ENCODE measurements around the gene BNIP5.

BNIP5 gene

DNA sequence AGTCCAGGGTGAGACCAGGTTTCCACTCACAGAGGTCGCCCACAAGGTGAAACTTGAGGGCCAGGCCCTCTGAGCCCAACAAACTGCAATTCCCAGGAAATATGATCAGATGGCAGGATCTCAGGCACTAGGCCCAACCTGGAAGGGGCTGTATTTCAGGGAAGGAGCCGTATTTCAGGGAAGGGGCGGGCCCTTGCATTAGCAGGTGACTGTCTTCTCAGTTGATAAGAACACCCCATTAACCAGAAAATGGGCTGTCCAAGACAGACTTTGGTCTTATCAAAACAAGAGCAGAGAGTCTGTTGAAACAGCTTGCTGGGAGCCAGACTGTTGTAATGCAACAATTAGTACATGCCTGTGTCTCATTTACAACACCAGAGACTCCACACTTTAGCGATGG, 10.9 kb upstream of the BNIP5 start:
- Histone ChIP-seq H3K4me3 (ENCODE audit: low read length) (no peak overlapping the region), H3K9me3 (ENCODE audit: insufficient read depth, low read length) (peaks cover 2% of the 10 kb centered on the region; the same call in 1 of the 2 replicates), H3K4me2 (ENCODE audit: low read length) (no peak overlapping the region), H2AFZ (ENCODE audit: low read depth, low read length) (no peak overlapping the region), H3K79me2 (ENCODE audit: low read length) (no peaks in the 10 kb centered on the region), H3K9ac (ENCODE audit: low read length) (no peak overlapping the region), H3K4me1 (ENCODE audit: low read length) (peaks cover 6% of the 10 kb centered on the region; the same call in 1 of the 2 replicates), H3K27me3 (ENCODE audit: low read depth, low read length) (peaks cover under 1% of the 10 kb centered on the region; the same call in 1 of the 2 replicates), H3K36me3 (replicated peaks; ENCODE audit: low read depth, low read length) (no peaks in the 10 kb centered on the region), H3K27ac (ENCODE audit: low read length) (no peak overlapping the region), H4K20me1 (ENCODE audit: insufficient read depth, low read length) (no peaks in the 10 kb centered on the region)
- TF ChIP-seq EZH2phosphoT487 (IDR thresholded peaks at IDR 0.05; ENCODE audit: low read depth): no peak
- TF ChIP-seq, protein P1, sequence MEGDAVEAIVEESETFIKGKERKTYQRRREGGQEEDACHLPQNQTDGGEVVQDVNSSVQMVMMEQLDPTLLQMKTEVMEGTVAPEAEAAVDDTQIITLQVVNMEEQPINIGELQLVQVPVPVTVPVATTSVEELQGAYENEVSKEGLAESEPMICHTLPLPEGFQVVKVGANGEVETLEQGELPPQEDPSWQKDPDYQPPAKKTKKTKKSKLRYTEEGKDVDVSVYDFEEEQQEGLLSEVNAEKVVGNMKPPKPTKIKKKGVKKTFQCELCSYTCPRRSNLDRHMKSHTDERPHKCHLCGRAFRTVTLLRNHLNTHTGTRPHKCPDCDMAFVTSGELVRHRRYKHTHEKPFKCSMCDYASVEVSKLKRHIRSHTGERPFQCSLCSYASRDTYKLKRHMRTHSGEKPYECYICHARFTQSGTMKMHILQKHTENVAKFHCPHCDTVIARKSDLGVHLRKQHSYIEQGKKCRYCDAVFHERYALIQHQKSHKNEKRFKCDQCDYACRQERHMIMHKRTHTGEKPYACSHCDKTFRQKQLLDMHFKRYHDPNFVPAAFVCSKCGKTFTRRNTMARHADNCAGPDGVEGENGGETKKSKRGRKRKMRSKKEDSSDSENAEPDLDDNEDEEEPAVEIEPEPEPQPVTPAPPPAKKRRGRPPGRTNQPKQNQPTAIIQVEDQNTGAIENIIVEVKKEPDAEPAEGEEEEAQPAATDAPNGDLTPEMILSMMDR (IDR thresholded peaks at IDR 0.05; ENCODE audit: low read depth, low read length): no peak

DNA sequence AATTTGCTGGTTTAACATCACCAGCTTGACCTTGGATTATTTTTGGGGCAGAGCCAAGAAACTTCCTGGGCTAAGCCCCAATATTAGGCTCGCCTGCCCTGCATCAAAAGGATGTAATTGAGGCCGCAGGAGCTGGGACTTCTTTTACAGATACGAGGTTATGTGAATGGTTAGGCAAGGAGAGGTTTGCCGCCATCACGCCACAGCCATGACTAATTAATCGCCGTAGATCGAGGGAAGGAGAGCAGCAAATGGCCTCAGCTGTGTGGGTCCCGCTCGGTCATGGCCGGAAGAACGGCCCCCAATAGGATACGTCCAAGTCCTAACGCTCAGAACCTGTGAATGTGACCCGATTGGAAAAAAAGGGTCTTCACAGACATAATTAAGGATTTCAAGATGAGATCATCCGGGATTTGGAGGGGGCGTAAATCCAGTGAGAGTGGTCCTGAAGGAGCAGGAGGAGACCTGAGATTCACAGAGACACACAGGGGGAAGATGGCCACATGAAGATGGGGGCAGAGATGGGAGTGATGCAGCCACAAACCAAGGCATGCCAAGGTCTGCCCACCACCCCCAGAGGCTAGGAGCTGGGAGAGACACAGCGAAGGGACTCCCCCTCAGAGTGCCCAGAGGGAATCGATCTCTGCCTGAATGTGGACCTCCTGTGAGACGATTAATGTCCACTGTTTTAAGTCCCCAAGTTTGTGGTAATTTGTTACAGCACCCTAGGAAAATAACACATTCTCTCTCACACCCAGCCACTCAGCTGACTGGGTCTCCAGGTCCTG, 10.0 kb upstream of the BNIP5 start:
- no peak overlapping the region for H3K4me3 ChIP-seq (ENCODE audit: low read length)
- H4K20me1 ChIP-seq (ENCODE audit: insufficient read depth, low read length): no peaks in the 10 kb centered on the region
- H3K9me3 ChIP-seq (ENCODE audit: insufficient read depth, low read length): no peaks in the 10 kb centered on the region
- no peak overlapping the region for H3K9ac ChIP-seq (ENCODE audit: low read length)
- 0 out of 2 replicates have a peak, but pooled peaks cover 3% of the 10 kb centered on the region for H3K27me3 ChIP-seq (ENCODE audit: low read depth, low read length)
- H3K4me2 ChIP-seq (ENCODE audit: low read length): no peak overlapping the region
- peaks cover 7% of the 10 kb centered on the region; the same call in 1 of the 2 replicates for H3K4me1 ChIP-seq (ENCODE audit: low read length)
- no peaks in the 10 kb centered on the region for H3K36me3 ChIP-seq (replicated peaks; ENCODE audit: low read depth, low read length)
- TF ChIP-seq, protein P1 (IDR thresholded peaks at IDR 0.05; ENCODE audit: low read depth, low read length): no peak
- no peak for TF ChIP-seq EZH2phosphoT487 (IDR thresholded peaks at IDR 0.05; ENCODE audit: low read depth)
- H3K79me2 ChIP-seq (ENCODE audit: low read length): no peaks in the 10 kb centered on the region
- no peak overlapping the region for H2AFZ ChIP-seq (ENCODE audit: low read depth, low read length)
- no peak overlapping the region for H3K27ac ChIP-seq (ENCODE audit: low read length)

DNA sequence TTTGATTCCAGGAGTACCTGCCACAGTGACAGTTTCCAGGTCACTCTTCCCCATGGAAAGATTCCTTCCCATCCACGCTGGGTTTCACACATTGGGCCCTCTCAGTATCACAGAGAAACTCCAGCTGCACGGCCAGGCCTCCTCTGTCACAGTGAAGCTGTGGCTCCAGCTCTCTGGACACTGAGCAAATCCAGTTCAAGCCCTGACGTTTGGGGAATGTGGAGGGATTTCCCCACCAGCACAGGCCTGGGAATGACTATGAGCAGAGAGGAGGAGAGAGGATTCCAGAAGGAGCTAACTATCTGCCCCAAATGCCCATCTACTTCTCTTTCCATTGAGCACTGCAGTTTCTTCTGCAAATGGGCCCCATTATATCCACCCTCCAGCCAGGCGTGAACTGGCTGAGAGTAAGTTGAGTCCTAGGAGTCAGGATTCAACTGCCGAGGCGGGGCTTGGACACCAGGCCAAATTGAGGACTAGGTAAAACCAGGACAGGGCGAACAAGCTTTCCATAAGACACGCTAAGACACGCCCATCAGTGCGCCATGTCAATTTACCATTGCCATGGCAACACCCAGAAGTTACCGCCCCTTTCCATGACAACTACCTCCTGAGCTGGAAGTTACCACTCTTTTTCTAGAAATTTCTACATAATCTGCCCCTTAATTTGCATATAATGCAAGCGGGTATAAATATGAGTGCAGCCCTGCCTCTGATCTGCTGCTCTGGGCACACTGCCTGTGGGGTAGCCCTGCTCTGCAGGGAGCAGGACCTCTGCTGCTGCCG, 9.2 kb upstream of the BNIP5 start:
- Histone ChIP-seq H3K4me1 (ENCODE audit: low read length) (peaks cover 15% of the 10 kb centered on the region), H4K20me1 (ENCODE audit: insufficient read depth, low read length) (no peaks in the 10 kb centered on the region), H3K9ac (ENCODE audit: low read length) (no peak overlapping the region), H2AFZ (ENCODE audit: low read depth, low read length) (no peak overlapping the region), H3K4me2 (ENCODE audit: low read length) (no peak overlapping the region), H3K79me2 (ENCODE audit: low read length) (no peaks in the 10 kb centered on the region), H3K9me3 (ENCODE audit: insufficient read depth, low read length) (no peaks in the 10 kb centered on the region), H3K36me3 (replicated peaks; ENCODE audit: low read depth, low read length) (no peaks in the 10 kb centered on the region), H3K4me3 (ENCODE audit: low read length) (no peak overlapping the region), H3K27ac (ENCODE audit: low read length) (no peak overlapping the region), H3K27me3 (ENCODE audit: low read depth, low read length) (0 out of 2 replicates have a peak, but pooled peaks cover 5% of the 10 kb centered on the region)
- no peak for TF ChIP-seq EZH2phosphoT487 (IDR thresholded peaks at IDR 0.05; ENCODE audit: low read depth)
- TF ChIP-seq, protein P1 (IDR thresholded peaks at IDR 0.05; ENCODE audit: low read depth, low read length): no peak

DNA sequence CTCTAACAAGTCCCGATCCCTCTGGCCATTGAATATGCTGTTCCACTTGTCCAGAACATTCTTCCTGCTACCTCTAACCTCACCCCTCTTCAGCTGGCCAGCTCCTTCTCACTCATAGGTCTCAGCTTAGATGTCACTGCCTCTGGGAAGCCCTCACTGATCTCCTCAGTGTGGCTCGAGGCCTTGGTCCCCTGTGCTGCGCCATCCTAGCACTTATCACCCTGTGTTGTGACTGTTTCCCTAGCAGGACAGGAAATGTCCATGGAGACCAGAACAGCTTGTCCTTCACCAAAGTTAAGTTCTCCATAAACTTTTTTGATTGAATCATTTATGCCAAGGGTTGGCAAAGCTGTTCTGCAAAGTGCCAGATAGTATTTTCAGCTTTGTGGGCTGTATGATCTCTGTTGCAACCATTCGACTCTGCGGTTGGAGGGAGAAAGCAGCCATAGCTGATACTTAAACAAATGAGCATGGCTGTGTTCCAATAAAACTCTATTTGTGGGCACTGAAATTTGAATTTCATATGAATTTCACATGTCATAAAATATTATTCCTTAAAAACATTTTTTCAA, 6.5 kb upstream of the BNIP5 start:
- Histone ChIP-seq H3K27ac (ENCODE audit: low read length) (no peak overlapping the region), H3K36me3 (replicated peaks; ENCODE audit: low read depth, low read length) (no peaks in the 10 kb centered on the region), H3K9me3 (ENCODE audit: insufficient read depth, low read length) (no peaks in the 10 kb centered on the region), H3K9ac (ENCODE audit: low read length) (no peak overlapping the region), H3K27me3 (ENCODE audit: low read depth, low read length) (peaks cover 13% of the 10 kb centered on the region), H3K4me1 (ENCODE audit: low read length) (peaks cover 27% of the 10 kb centered on the region), H3K4me3 (ENCODE audit: low read length) (no peak overlapping the region), H3K4me2 (ENCODE audit: low read length) (no peak overlapping the region), H3K79me2 (ENCODE audit: low read length) (no peaks in the 10 kb centered on the region), H2AFZ (ENCODE audit: low read depth, low read length) (no peak overlapping the region), H4K20me1 (ENCODE audit: insufficient read depth, low read length) (no peaks in the 10 kb centered on the region)
- TF ChIP-seq, protein P1 (IDR thresholded peaks at IDR 0.05; ENCODE audit: low read depth, low read length): no peak
- TF ChIP-seq EZH2phosphoT487 (IDR thresholded peaks at IDR 0.05; ENCODE audit: low read depth): no peak
